DND-41 (cell line): ENCODE data around the gene PAX2.

ENCODE experiments used
- ATAC-seq: fragments of 200-7000 bp; cut with Tn5 transposase; 3 replicates; pipeline ENCODE4 v1.9.1; 2021; ENCODE audit warnings: low read depth; ENCODE audit not compliant: insufficient read depth
- DNase-seq: peaks from one replicate; pipeline ENCODE4 v3.0.0-alpha.2; 2020
- H2AFZ ChIP-seq: 2 replicates; pipeline ENCODE4 v1.6.0; 2012; ENCODE audit warnings: low read depth, low read length
- H3K27ac ChIP-seq: 2 replicates; pipeline ENCODE4 v1.5.1; 2012; ENCODE audit warnings: low read length, inconsistent platforms
- H3K27me3 ChIP-seq: fragments of 200-600 bp; sonication (generic); 2 replicates; pipeline ENCODE4 v1.6.0; 2012; ENCODE audit warnings: low read length, mild to moderate bottlenecking, inconsistent platforms; ENCODE audit not compliant: insufficient read depth, poor library complexity
- H3K36me3 ChIP-seq: 2 replicates; pipeline ENCODE4 v1.5.1; 2012; ENCODE audit warnings: low read length, inconsistent platforms; ENCODE audit not compliant: insufficient read depth
- H3K4me1 ChIP-seq: 2 replicates; pipeline ENCODE4 v1.5.1; 2012; ENCODE audit warnings: mild to moderate bottlenecking, low read length; ENCODE audit not compliant: insufficient read depth
- H3K4me2 ChIP-seq: 2 replicates; pipeline ENCODE4 v1.6.0; 2012; ENCODE audit warnings: mild to moderate bottlenecking, moderate library complexity, low read length, inconsistent platforms; ENCODE audit not compliant: insufficient read depth
- H3K4me3 ChIP-seq, 2 experiments: fragments of 200-600 bp in 1 of 2; shearing (Covaris generic) in 1 of 2; 2 replicates each; pipeline ENCODE4 v1.5.1; 2012 to 2016; ENCODE audit warnings: inconsistent platforms in 2 of 2, low read length in 2 of 2, mild to moderate bottlenecking in 2 of 2, low read depth in 1 of 2, moderate library complexity in 1 of 2
- H3K79me2 ChIP-seq: 2 replicates; pipeline ENCODE4 v1.6.0; 2012; ENCODE audit warnings: low read length, inconsistent platforms; ENCODE audit not compliant: insufficient read depth
- H3K9ac ChIP-seq: 2 replicates; pipeline ENCODE4 v1.6.0; 2012; ENCODE audit warnings: low read depth, mild to moderate bottlenecking, inconsistent platforms, low read length, moderate library complexity
- H3K9me3 ChIP-seq: 2 replicates; pipeline ENCODE4 v1.5.1; 2012; ENCODE audit warnings: low read length, moderate library complexity, mild to moderate bottlenecking, inconsistent platforms; ENCODE audit not compliant: insufficient read depth, severe bottlenecking
- H4K20me1 ChIP-seq: 2 replicates; pipeline ENCODE4 v1.6.0; 2012; ENCODE audit warnings: low read length; ENCODE audit not compliant: insufficient read depth
- EZH2 ChIP-seq: IDR thresholded peaks from 3 replicates; pipeline ENCODE4 v1.6.1; 2012; ENCODE audit warnings: borderline replicate concordance, low read depth, mild to moderate bottlenecking, moderate library complexity, low read length, inconsistent platforms; ENCODE audit not compliant: severe bottlenecking
- TF ChIP-seq, protein P1 (sequence below): IDR thresholded peaks from 2 replicates; pipeline ENCODE4 v1.5.1; 2012; ENCODE audit warnings: borderline replicate concordance, low read length, moderate library complexity, mild to moderate bottlenecking; ENCODE audit not compliant: poor library complexity, severe bottlenecking; ENCODE audit errors: extremely low read depth

Gene PAX2

GRCh38 chr10:100715445-100716385 is 29.7 kb upstream of the PAX2 start:
- Histone ChIP-seq H4K20me1 (no peaks in the 10 kb centered on the region), H3K27ac (no peak overlapping the region), H3K27me3 (peaks cover 14% of the 10 kb centered on the region), H3K4me2 (no peak overlapping the region), H3K79me2 (no peaks in the 10 kb centered on the region), H3K36me3 (no peaks in the 10 kb centered on the region), H3K9ac (no peak overlapping the region), H2AFZ (no peak overlapping the region), H3K9me3 (no peaks in the 10 kb centered on the region), H3K4me1 (no peaks in the 10 kb centered on the region), H3K4me3 (no peak overlapping the region)
- DNase-seq, result no peak
- no peak for ATAC-seq
- TF ChIP-seq, protein P1, sequence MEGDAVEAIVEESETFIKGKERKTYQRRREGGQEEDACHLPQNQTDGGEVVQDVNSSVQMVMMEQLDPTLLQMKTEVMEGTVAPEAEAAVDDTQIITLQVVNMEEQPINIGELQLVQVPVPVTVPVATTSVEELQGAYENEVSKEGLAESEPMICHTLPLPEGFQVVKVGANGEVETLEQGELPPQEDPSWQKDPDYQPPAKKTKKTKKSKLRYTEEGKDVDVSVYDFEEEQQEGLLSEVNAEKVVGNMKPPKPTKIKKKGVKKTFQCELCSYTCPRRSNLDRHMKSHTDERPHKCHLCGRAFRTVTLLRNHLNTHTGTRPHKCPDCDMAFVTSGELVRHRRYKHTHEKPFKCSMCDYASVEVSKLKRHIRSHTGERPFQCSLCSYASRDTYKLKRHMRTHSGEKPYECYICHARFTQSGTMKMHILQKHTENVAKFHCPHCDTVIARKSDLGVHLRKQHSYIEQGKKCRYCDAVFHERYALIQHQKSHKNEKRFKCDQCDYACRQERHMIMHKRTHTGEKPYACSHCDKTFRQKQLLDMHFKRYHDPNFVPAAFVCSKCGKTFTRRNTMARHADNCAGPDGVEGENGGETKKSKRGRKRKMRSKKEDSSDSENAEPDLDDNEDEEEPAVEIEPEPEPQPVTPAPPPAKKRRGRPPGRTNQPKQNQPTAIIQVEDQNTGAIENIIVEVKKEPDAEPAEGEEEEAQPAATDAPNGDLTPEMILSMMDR, result no peak
- no peak for TF ChIP-seq EZH2

- Histone ChIP-seq H3K27ac (no peak overlapping the region), H3K27me3 (peaks cover 3% of the 10 kb centered on the region), H3K9ac (no peak overlapping the region), H3K4me3 (no peak overlapping the region), H3K36me3 (no peaks in the 10 kb centered on the region), H3K9me3 (no peaks in the 10 kb centered on the region), H3K4me1 (no peaks in the 10 kb centered on the region), H3K4me2 (no peak overlapping the region), H2AFZ (no peak overlapping the region), H3K79me2 (no peaks in the 10 kb centered on the region), H4K20me1 (no peaks in the 10 kb centered on the region)
- ATAC-seq, result no peak
- TF ChIP-seq, protein P1, result no peak
- TF ChIP-seq EZH2, result no peak
- no peak for DNase-seq
Observed at GRCh38 chr10:100717166-100717565, 28.2 kb upstream of the PAX2 start.

DNA sequence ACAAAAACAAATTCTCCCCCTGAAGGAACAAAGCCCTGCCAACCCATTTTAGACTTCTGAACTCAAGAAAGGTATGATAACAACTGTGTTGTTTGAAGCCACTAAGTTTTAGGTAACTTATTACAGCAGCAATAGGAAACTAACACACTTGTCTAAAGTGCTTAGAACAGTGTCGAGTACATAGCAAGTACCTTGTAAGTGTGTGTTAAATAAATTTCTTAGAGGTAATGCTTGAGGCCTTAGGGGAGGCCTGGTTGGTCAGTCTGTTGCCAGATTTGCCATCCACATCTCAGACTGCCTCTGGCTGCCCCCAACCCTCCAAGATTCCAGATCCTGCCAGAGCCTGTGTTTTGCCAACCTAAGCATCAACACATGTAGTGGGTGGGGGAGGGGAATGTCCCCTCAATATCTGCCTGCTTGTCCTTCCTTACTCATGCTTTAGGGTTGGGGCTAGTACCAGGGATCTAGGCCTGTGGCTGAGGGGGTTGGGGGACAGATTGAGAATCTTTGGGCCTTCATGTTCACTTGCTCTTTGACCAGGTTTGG is 27.1 kb upstream of the PAX2 start:
- Histone ChIP-seq H3K27me3 (no peaks in the 10 kb centered on the region), H3K4me2 (no peak overlapping the region), H4K20me1 (no peaks in the 10 kb centered on the region), H3K27ac (no peak overlapping the region), H2AFZ (no peak overlapping the region), H3K4me3 (no peak overlapping the region), H3K9me3 (no peaks in the 10 kb centered on the region), H3K9ac (no peak overlapping the region), H3K4me1 (no peaks in the 10 kb centered on the region), H3K79me2 (no peaks in the 10 kb centered on the region), H3K36me3 (no peaks in the 10 kb centered on the region)
- DNase-seq, result no peak
- TF ChIP-seq, protein P1, result no peak
- no peak for TF ChIP-seq EZH2
- no peak for ATAC-seq
